ENCODE data around the gene STK11IP.

STK11IP gene

DNA sequence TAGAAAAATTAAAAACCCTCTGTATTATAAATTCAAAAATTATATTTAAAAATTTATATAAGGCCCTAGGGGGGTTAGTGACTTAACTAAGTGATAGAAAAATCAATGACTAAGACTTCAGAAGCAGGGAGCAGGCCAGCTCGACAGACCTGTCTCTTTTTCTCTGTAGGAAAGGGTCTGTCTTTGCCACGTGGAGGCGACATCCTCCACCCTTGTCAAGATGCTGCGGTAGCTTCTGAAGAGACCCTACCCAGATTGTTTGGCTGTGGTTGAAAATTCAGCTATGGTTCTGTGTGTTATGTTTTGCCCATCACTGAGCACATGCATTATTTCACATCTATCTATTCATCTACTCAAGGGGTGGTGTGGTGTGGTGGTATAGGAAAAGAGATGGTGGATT lies 21.6 kb downstream of the STK11IP start:
- no peak for DNase-seq (ENCODE audit: low read depth in 3 of 3)

- no peak for DNase-seq (ENCODE audit: low read depth in 3 of 3)
These were observed 22.9 kb downstream of the STK11IP start for GRCh38 chr2:219620546-219620945.

- no peak for DNase-seq (ENCODE audit: low read depth in 3 of 3)
These were observed 24.3 kb downstream of the STK11IP start for GRCh38 chr2:219621935-219622334.

DNA sequence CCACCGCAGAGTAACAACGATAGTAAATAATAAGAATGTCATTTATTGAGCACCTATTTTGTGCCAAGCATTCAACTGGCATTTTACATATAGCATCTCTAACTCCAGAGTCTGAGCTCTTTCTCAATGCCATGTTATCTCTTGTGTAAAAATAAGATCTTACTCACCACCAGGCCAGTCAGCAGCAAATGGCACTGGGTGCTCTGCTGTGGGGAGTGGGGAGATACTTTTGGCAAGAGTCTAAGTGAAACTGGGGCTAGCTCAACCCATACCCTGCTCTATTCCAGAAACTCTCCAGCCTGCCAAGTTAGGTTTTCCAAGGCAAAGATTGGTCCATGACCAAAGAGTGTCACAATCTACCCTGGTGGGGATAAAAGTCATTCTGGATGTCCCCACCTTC lies 24.8 kb downstream of the STK11IP start:
- DNase-seq (ENCODE audit: low read depth in 3 of 3), result no peak

- DNase-seq (ENCODE audit: low read depth in 3 of 3), result no peak
These were observed 26.9 kb downstream of the STK11IP start for GRCh38 chr2:219624565-219624964.

GRCh38 chr2:219625179-219625578 lies 27.5 kb downstream of the STK11IP start:
- DNase-seq (ENCODE audit: low read depth in 3 of 3), result no peak

- DNase-seq (ENCODE audit: low read depth in 3 of 3), result no peak
These were observed 28.9 kb downstream of the STK11IP start for GRCh38 chr2:219626540-219626939.

GRCh38 chr2:219627103-219628100 lies 29.7 kb downstream of the STK11IP start, which contains the start of gene SLC4A3:
TSS of gene SLC4A3 (plus strand) at chr2:219627630. CDS start at chr2:219627993, 363 bp downstream.
- DNase-seq (ENCODE audit: low read depth in 3 of 3), result no peak

- no peak for DNase-seq (ENCODE audit: low read depth in 3 of 3)
These were observed 30.8 kb downstream of the STK11IP start for GRCh38 chr2:219628235-219628985.

- DNase-seq (ENCODE audit: low read depth in 3 of 3), result no peak
These were observed 31.6 kb downstream of the STK11IP start for GRCh38 chr2:219628986-219629901.

GRCh38 chr2:219629976-219630695 lies 32.5 kb downstream of the STK11IP start:
- no peak for DNase-seq (ENCODE audit: low read depth in 3 of 3)

DNA sequence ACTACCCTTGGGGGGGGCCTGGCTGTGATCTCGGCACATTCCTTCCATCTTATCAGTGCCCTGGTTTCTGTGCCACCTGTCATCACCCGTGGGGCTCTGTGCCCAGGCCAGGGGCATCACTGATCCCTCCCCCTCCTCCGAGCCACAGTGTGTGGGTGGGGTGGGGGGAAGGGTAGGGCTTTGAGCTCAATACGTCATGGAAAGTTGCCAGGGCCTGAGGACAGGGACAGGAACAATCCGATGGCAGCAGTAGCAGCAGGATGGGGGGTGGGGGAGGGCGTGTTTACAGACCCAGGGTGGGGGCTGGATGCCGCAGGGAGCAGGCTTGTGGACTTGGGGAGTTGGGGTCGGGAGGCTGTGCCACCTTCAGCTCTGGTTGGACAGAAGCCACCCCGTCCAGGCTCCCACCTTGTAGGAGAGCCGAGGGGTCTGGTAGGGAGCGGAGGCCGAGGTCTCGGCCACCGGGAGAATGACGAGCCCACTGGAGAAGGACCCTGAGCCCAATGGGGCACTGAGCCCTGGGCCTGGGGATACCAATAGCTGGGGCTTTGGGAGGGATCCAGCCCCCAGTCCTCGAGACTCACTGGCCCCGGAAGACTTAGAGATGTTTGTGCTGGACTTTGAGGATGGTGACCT lies 33.2 kb downstream of the STK11IP start:
- no peak for DNase-seq (ENCODE audit: low read depth in 3 of 3)

DNA sequence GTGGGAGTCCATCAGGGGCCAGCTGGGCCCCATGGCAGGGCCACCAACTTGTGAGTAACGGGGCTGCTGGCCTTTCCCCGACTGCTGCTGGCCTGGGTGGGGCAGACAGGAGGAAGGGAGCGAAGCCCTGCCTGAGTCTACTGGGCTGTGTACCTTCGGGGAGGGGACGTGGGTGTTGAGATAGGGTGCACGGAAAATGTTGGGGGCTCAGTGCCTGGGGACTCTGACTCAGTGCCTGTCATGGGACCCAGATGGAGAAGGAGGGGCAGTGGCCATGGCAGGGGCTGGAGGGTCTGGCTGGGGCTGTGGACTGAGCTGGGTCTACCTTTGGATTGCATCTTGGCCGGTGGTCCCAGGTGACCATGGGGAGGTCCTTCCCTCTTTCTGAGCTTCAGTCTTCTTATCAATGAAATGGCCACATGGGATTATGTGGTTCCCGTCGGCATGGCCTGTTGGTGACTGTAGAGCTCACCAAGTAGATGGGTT lies 33.8 kb downstream of the STK11IP start:
- DNase-seq (ENCODE audit: low read depth in 3 of 3), result no peak

GRCh38 chr2:219631904-219632759 lies 34.5 kb downstream of the STK11IP start:
- DNase-seq (ENCODE audit: low read depth in 3 of 3), result no peak

DNA sequence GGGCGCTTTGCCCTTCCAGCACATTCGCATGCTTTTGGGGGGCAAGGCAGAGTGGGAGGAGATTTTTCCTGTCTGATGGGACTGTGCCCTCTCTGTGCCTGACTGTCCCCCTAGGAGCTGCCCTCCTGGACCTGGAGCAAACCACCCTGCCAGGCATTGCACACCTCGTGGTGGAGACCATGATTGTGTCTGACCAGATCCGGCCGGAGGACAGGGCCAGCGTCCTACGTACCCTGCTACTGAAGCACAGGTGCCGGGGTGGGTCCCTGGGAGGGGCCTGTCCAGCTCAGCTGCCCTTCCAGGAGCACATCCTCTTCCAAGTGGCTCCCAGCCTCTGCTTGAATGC lies 35.1 kb downstream of the STK11IP start:
- no peak for DNase-seq (ENCODE audit: low read depth in 3 of 3)

DNA sequence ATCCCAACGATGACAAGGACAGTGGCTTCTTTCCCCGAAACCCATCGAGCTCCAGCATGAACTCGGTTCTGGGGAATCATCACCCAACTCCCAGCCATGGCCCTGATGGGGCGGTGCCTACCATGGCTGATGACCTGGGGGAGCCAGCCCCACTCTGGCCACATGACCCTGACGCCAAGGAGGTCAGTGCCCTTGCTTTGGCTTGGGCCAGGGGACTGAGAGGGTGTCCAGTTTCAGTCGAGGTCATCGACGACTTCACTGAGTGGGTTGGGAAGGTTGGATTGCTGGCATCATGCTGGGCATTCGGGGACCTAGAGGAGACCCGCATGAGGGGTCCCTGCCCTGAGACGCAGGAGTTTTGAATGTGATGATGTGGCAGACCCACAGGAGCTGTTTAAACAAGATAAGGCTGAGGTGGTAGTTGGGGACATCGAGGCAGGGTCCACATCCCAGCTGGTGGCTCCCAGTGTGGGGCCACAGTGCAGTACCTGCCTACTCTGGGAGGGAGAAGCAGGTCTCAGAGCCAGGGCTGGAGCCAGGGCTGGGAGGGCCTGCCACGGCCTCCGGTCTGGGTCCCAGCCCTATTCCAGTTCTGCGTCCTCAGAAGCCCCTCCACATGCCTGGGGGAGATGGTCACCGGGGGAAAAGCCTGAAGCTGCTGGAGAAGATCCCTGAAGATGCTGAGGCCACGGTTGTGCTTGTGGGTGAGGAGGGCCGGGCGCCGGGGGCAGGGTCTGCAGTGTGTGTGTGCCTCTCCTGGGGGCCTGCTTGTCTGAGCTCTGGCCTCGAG lies 35.8 kb downstream of the STK11IP start:
- DNase-seq (ENCODE audit: low read depth in 3 of 3), result no peak

GRCh38 chr2:219634171-219634940 lies 36.7 kb downstream of the STK11IP start:
- no peak for DNase-seq (ENCODE audit: low read depth in 3 of 3)
